Liver (tissue), 3 donors: ENCODE data around the gene LOXHD1.

Experiments used
- ATF3 ChIP-seq: IDR thresholded peaks from 2 replicates; pipeline ENCODE4 v1.6.1; 2016; ENCODE audit warnings: antibody characterized with exemption
- EGR1 ChIP-seq, 2 donors: IDR thresholded peaks; 2 replicates each; pipeline ENCODE4 v1.6.1; 2016 to 2018; ENCODE audit warnings: antibody characterized with exemption in 2 of 2, low read depth in 2 of 2
- FOXA1 ChIP-seq: IDR thresholded peaks from 2 replicates; pipeline ENCODE4 v1.6.1; 2016; ENCODE audit warnings: antibody characterized with exemption
- MAX ChIP-seq: IDR thresholded peaks from 2 replicates; pipeline ENCODE4 v1.6.1; 2016; ENCODE audit warnings: antibody characterized with exemption
- NR2F2 ChIP-seq: IDR thresholded peaks from 2 replicates; pipeline ENCODE4 v1.6.1; 2016; ENCODE audit warnings: antibody characterized with exemption
- RAD21 ChIP-seq, 2 donors: IDR thresholded peaks; 2 replicates each; pipeline ENCODE4 v1.6.1; 2016; ENCODE audit warnings: antibody characterized with exemption in 2 of 2, mild to moderate bottlenecking in 2 of 2
- REST ChIP-seq: IDR thresholded peaks from 2 replicates; pipeline ENCODE4 v1.6.1; 2016; ENCODE audit warnings: antibody characterized with exemption, mild to moderate bottlenecking
- TAF1 ChIP-seq: conservative IDR thresholded peaks from 2 replicates; pipeline ENCODE4 v1.6.1; 2016; ENCODE audit warnings: antibody characterized with exemption, mild to moderate bottlenecking
- YY1 ChIP-seq: IDR thresholded peaks from 2 replicates; pipeline ENCODE4 v1.6.1; 2016; ENCODE audit warnings: antibody characterized with exemption, mild to moderate bottlenecking
- TF ChIP-seq, protein P1 (sequence below): fragments of 150-350 bp; IDR thresholded peaks from 2 replicates; pipeline ENCODE4 v1.5.1; 2017; ENCODE audit warnings: improper control_type of control experiment, low read depth, low read length; ENCODE audit not compliant: missing input control
- TF ChIP-seq, protein P2 (sequence below): IDR thresholded peaks from 2 replicates; pipeline ENCODE4 v1.6.1; 2016; ENCODE audit warnings: antibody characterized with exemption
- donor health status: healthy.
- donor health status: healthy.

- TF ChIP-seq, protein P1, sequence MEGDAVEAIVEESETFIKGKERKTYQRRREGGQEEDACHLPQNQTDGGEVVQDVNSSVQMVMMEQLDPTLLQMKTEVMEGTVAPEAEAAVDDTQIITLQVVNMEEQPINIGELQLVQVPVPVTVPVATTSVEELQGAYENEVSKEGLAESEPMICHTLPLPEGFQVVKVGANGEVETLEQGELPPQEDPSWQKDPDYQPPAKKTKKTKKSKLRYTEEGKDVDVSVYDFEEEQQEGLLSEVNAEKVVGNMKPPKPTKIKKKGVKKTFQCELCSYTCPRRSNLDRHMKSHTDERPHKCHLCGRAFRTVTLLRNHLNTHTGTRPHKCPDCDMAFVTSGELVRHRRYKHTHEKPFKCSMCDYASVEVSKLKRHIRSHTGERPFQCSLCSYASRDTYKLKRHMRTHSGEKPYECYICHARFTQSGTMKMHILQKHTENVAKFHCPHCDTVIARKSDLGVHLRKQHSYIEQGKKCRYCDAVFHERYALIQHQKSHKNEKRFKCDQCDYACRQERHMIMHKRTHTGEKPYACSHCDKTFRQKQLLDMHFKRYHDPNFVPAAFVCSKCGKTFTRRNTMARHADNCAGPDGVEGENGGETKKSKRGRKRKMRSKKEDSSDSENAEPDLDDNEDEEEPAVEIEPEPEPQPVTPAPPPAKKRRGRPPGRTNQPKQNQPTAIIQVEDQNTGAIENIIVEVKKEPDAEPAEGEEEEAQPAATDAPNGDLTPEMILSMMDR, result no peak
- TF ChIP-seq EGR1 (IDR thresholded peaks at IDR 0.05; ENCODE audit: low read depth in 2 of 2) (no peak), REST (no peak), MAX (no peak), NR2F2 (no peak), ATF3 (no peak), TAF1 (no peak), RAD21 (IDR thresholded peaks at IDR 0.05) (no peak), FOXA1 (no peak), YY1 (no peak)
- TF ChIP-seq, protein P2, sequence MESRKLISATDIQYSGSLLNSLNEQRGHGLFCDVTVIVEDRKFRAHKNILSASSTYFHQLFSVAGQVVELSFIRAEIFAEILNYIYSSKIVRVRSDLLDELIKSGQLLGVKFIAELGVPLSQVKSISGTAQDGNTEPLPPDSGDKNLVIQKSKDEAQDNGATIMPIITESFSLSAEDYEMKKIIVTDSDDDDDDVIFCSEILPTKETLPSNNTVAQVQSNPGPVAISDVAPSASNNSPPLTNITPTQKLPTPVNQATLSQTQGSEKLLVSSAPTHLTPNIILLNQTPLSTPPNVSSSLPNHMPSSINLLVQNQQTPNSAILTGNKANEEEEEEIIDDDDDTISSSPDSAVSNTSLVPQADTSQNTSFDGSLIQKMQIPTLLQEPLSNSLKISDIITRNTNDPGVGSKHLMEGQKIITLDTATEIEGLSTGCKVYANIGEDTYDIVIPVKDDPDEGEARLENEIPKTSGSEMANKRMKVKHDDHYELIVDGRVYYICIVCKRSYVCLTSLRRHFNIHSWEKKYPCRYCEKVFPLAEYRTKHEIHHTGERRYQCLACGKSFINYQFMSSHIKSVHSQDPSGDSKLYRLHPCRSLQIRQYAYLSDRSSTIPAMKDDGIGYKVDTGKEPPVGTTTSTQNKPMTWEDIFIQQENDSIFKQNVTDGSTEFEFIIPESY, result no peak
Measured at GRCh38 chr18:46477425-46478011, 179.5 kb downstream of the LOXHD1 start.
